Mucosa of gallbladder (tissue), 1 donor: ENCODE results near the gene BANF1. TPM values are rescaled to one million over a fixed set of nuclear protein-coding genes. Genes with fewer than 3 reads are reported as not detected.
A peak's percentile ranks its signal among the peaks of the same experiment; 100 is the strongest.
"Not testable (repeated sequence)": the region's sequence is repeated elsewhere in the genome, so short reads cannot be mapped to it uniquely, and the experiment has no call there.

Experiments
- DNase-seq: peaks from one replicate; pipeline ENCODE4 v3.0.0-alpha.2; 2020; ENCODE audit warnings: low spot score
- total RNA-seq: library from RNA; stranded (reverse); gene quantifications from one replicate; pipeline ENCODE4 v1.2.1, GENCODE V29; 2021
- donor health status: DM: no; HTN: no; CAD: no.

Gene BANF1
- total RNA-seq, 1 donor from 2014 or later = 165 TPM

DNA sequence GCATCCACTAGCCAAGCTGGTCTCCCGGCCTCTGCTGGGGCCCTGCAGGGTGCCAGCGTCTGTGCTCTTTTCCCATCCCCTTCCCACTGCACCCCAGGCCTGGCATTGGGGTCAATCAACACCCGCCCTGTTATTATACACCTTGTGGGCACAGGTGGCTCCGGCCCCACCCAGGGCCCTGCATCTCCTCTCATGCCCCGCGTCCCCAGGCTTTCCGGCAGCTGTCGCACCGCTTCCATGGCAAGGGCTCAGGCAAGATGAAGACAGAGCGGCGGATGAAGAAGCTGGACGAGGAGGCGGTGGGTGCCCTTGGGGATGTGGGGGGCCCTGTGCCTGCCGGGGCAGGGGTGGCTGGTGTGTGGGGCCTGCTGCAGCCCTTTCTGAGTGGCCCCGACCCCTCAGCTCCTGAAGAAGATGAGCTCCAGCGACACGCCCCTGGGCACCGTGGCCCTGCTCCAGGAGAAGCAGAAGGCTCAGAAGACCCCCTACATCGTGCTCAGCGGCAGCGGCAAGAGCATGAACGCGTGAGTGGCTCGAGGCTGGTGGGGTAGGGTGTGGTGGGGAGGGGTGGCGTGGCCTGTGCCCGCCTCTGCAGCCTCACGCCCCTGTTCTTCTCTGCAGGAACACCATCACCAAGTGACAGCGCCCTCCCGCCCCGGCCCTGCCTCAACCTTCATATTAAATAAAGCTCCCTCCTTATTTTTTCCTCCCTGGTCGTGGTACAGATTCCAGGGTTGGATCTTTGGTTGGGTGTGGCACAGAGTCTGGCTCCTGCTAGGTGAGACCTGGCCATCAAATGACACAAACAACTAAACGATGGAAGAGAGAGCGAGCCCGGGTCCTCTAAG is 23.7 kb upstream of the BANF1 start:
- no peak for DNase-seq

DNA sequence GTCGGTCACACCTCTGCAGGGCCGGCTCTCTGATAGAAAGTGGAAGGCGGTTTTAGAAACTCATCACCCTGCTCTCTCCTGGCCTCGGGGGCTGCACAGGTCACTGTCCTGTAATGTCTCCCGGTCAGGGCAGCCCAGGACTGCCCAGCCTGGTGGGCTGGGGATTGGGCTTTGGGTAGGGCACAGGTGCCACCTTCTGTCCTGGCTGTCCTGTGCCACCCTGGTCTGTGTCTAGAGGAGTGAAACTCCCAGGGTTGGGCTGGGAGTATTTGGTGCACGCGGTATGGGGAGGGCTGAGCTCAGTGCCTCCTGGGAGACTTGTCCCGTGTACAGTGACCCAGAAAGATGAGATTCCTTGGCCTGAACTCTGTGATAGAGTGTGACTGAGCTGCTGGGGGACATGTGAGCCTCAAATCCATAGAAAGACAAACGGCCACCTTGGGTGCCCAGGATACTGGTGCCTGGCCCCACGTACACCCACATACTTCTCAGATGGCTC is 23.0 kb upstream of the BANF1 start:
- no peak for DNase-seq

DNA sequence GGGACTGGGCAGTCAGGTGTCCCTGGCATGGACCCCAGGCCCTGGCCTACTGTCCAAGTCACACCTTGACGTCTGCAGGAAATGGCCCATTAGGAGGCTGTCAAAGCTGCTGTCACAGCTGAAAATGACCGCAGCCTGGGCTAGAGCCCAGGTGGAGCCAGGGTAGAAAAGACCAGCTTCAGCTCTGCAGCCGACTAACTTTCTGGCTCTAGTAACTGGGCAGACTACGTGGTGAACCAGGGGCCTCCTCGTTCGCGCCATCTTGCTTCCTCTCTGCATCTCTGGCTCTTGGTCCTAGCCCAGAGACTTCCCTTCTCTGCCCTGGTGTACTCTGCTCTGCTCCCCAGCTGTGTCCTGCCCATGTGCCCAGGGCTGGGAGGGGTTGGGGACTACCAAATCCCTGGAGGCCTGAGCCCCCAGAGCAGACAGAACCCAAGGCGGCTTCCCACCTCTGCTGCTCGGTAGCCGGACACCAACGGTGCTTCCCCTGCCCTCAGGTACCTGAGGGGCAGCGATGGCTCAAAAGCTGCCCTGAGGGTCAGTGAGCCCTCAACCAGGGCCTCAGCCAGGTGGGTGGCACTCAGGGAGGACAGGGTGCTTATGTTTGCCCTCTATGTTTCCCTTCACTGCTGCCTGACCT is 21.1 kb upstream of the BANF1 start:
- DNase-seq = no peak

DNA sequence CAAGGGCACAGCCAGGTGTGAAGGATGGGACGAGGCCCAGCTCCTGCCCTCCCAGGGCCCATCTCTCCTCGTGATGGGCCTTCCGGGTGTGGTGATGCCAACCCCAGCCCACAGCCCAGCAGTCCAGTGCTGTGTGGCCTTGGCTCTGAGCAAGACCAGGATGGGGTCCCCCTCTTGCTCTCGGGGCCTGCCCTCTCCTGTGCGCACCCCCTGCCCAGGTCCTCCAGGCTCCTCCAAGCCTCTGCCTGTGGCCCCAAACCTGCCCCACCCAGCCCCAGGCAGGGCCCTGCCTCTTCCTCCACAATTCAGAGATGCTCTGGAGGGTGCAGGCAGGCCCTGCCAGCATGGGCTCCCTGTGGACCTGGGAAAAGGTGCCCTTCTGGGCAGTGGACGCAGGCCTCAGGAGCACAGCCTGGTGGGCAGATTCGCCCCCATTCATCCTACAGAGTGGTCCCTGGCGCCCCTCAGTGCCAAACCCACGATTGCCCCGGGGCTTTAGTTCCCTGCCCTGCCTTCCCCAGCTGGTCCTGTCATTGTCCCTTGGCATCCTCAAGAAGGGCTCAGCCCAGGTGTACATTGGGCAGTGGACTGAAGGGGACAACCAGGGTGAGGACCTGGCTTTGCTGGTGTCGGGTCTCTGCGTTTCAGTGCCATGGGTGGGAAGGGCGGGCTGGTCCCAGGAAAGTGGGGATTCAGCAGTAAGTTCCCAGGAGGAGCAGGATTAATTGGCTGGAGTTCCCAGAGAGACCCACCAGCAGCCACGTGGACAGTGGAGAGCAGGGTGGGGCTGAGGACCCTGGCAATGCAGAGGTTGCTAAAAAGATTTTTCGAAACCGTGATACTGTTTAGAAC is 20.1 kb upstream of the BANF1 start:
- DNase-seq = no peak

DNA sequence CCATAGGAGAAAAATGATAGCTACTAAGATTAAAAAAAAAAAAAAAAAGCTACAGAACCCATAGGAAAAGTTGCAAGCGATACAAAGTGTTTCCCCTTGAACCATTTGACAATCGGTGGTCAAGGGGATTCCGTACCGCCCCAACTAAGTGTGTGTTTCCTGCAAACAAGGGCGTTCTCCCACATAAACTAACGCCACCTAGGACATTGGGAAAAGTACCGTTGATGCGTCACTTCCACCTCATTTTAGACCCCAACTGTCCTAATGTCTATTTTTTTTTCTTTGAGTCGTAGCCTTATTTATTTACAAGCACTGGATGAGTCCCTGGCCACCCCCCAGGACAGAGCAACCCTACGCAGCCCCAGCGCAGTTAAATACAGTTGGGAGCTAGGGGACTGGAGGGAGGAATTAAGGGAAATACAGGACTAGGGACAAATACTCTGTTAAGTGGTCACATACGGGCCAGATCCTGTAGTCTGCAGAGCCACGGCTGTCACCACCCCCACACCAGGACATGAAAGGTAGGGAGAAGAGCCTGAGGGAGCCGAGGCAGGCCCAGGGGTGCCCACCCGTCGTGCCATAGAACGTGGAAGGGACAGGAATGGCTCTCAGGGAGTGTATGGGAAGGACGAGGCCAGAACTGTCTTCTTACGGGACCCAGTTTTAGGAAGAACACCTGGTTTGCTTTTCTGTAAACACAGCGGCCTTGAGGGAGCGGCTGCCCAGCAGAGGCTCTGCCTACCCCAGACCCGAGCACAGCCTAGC is 19.3 kb upstream of the BANF1 start:
- DNase-seq = no peak

DNA sequence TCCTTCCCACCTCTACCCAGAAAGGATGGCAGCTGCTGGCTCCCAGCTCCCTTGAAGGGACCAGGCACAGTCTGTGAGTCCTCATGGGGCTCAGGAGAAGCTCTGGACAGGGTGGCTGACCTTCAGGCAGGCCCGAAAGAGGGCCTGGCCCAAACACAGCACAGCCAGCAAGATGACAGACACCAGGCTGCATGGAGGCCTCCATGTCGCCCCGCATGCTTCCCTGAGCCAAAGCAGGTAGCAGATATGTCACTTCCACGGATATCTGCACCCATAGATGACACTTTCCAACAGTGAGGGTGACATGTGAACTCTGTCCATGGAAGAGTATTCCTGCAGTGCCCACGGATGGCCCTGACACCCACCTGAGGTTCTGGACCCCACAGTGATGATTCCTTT is 18.7 kb upstream of the BANF1 start:
- DNase-seq = no peak

DNA sequence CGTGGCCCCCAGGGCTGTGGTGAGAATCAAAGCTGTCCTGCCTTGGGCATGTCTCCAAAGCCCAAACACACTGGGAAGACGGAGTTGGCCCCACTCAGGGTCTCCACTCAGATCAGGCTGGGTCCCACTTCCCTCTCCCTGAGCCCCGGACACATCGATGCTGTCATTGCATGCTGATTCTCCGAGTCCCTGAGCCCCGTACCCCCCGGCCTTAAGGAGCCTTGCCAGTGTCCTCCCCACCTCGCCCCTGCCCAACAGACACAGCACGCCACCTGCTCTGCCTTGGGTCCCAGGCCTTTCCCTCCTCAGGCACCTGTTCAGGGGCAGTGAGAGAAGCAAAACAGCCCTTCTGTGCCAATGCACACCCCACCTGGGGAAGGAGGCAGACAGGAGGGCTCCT is 15.0 kb upstream of the BANF1 start:
- no peak for DNase-seq

DNA sequence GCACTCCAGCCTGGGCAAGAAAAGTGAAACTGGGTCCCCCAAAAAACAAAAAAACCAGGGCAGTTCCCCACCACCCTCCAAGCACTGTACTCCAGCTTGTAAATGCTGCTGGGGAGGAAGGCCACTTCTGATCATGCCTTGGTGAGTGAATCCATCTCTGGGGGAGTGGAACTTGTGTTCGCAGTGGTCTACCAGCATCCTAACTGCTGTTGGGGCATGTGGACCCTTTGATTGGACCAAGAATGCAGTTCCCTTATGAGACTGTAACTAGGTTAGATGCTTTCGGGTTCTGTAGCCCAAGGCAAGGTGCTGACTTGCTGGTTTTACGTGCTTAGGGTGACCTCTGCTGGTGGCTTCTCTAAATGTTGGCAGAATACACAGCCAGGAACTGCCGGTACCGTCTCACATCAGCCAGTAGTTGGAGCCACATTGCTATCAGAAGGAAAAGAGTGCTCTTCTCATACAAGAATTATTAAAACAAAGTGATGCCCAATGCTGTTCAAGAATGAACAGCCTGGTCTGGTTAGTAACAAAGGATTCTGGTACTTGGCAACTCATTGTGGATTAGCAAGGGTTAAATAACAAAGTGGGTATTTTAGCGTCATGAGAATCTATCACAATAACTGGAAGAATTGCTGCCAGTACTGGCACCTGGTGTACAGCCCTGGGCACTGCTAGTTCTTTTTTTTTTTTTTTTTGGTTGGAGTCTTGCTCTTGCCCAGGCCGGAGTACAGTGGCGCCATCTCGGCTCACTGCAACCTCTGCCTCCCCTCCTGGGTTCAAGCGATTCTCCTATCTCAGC is 13.3 kb upstream of the BANF1 start:
- DNase-seq = peak; percentile 97

DNA sequence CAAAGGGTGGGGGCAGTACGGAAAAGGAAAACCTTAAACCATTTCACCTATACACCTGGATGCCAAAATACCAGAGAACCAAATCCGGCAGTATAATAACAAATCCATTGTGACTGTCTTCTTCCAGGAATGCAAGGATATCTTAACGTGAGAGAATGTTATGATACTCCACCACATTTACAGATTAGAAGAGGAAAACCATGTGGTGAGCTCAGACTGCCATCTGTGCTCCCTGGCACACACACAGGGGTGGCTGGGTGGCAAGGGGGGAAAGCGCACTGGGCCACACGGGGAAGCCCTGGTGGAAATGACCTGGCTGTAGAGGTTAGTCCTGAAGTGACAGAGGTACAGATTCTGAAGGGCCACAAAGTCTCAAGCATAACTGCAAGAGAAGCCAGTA is 10.2 kb upstream of the BANF1 start:
- no peak for DNase-seq

DNA sequence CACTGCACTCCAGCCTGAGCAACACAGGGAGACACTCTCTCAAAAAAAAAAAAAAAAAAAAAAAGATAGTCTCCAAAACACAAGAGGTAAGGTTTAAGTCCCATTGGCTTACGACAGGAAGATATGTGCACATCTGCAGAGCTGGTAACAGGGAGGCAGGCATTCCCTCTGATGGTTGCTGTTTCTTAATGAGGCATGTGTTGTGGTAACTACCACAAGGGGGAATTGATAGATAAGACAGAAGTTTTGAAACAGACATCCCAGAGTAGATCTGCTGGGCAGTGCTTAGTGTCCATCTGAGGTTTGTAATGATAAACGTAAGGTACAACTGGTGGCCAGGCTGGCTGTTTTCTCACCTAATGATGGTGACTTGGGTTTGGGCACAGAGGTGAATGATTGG is 5.0 kb upstream of the BANF1 start:
- DNase-seq = no peak

DNA sequence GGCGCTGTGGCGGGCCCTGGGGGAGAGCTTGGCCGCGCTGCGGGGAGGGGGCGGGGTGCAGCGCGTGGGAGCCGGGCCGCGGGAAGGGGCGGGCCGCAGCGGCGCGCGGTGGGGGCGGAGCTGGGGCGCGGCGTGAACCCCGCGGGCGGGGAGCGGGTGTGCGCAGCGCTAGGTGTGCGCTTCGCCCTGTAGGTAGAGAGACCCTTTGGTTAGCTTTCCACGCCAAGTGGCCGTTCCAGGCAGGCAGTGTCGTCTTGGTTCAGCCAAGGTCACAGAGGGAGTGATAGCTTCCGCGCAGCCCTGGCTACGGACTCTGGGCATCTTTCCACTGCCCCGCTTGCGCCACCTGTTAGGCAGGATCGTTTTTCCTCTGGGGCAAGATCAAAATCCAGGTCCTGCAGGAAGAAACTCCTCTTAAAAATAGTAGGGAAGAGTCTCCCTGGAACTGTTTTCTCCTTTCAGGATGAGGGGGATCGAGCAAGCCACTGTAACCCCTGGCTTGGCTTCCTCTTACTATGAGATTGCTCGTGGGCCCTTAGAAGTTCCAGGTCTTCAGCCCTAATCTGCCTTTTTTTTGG is 434 bp downstream of the BANF1 start:
- peak; percentile 47 for DNase-seq

DNA sequence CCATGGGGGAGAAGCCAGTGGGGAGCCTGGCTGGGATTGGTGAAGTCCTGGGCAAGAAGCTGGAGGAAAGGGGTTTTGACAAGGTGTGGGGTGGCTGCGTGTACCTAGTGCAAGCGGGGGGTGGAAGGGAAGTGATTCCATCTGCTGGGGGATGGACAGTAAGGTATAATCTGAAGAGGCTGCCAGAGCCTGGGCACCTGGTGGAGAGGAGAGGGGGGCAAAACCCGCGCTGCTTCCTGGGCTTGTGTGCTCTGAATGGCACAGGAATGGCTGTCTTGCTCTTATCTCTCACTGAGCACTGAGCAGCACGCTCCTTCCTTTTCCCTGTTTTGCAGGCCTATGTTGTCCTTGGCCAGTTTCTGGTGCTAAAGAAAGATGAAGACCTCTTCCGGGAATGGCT is 988 bp downstream of the BANF1 start:
- no peak for DNase-seq

DNA sequence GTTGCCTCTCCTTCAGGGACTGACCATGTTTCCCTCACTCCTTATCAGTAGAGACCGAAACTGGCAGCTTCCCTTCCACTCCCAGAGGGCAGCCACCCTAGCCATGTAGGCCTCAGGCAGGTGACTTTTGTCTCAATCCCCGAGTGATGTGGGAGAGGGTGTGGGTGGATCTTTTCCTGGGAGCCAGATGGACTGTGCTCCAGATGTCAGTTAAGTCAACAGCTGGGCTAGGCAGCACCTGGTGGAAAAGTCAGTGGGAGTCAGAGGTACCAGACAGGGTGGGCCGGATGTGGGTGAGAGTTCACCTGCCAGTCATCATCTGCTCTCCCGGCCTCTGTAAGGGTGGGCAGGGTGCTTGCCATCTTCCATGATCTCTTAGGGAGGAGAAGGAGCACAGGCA is 1.9 kb downstream of the BANF1 start:
- DNase-seq = no peak

DNA sequence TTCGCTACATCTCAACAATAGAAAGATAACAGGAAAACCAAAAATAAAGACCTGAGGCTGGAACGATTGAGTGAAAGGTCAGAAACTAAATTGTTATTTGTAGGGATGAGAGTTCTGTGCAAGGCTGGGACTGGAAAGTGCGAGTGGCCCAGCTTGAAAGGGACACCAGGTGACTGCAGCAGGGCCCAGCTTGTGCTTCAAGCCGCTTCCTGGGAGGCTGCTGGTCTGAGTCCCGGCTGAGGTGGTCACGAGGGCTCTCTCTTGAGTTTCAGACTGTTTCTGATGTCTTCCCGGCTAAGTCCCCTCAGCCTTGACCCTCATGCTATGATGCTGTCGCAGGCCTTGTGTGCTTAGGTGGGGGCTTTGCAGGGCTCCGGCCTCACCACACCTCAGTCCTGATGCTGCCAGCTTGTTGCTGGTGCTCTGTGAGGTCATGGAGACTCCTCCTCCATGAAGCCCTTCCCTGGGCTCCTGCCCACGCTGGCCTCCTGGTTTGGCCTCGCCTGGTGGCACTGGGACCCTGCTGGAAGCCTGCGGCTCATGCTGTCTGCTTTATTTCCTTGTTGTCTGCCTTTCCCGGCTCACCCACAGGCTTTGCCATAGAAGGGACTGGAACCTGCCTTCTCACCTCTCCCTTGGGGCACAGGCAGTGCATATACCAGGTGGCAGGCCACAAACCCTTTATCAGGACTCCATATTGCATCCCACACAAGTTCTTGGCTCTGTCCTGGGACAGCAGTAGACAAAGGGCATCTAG is 4.0 kb downstream of the BANF1 start:
- DNase-seq = no peak

DNA sequence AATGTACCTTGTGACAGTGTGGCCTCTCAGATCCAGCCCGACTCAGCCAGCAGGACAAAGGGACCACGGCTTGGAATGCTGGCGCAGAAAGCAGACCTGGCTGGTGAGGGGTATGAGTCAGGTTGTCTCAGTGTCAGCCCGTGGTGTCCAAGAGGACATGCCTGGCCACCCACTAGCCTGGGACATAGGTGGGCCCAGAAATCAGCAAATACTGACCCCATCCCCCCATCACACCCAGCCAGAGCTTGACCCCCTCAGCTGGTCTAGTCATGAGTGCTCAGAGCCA is 4.5 kb downstream of the BANF1 start:
- no peak for DNase-seq

DNA sequence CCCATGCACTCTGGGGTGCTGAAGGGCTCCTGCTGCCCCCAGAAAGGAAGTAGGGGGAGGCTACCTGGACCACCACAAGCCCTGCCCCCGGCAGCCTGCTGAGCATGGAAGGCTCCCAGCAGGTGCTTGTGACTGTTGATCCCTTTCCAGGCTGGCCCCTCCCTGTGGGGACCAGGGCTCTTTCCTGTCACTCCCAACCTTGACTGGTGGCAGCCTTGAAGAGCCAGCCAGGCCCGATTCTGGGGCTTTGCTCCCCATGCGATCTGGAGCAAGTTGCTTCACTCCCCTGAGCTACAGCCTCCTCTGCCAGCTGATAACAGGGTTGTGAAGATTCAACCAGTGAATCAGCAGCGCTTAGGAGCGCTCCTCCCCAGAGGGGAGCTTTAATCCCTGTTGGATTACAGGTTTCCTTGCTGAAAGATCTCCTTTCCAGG is 4.9 kb downstream of the BANF1 start:
- DNase-seq = no peak

DNA sequence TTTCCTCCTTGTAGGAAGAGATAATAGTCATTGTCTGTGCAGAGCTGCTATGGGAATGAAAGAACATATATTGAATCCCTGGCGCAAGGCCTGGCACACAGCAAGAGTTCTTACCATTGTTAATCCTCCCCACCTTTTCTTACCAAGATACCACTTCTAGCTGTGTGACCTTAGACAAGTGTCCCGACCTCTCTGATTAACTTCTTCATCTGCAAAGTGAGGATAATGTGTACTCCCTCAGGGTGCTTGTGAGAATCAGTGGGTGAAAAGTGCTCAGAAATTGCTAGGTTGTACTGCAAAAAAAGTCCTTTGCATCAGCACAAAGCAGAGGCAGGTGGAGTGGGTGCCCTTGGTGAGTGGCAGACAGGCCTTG is 5.8 kb downstream of the BANF1 start:
- DNase-seq = no peak

DNA sequence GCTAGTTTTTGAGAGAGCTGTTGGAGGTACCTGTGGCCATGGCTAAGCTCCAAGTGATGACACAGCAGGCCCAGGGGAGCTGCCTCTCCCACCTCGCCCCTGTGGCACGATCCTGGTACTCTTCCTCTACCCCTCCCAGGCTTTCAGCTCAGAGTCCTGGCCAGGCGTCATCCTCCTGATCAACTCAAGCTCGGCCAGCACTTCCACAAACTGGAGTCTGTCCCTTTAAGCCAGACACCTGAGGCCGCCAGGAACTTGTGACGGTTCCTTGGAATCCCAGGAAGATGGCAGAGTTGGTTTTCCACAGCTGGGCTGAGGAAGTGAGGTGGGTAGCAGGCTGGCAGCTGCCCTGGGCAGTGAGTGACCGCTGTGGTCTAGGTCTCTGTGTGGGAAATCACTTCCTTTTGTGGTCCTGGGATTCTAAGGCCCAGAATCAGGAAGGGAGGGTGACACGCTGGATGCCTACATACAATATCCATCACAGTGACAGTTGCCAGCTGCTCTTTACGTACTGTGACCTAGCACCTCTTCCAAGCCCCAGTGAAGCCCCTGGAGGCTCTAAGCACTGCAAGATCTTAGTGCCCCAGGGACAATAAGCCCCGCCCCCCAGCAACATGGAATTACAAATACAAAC is 6.3 kb downstream of the BANF1 start:
- no peak for DNase-seq

DNA sequence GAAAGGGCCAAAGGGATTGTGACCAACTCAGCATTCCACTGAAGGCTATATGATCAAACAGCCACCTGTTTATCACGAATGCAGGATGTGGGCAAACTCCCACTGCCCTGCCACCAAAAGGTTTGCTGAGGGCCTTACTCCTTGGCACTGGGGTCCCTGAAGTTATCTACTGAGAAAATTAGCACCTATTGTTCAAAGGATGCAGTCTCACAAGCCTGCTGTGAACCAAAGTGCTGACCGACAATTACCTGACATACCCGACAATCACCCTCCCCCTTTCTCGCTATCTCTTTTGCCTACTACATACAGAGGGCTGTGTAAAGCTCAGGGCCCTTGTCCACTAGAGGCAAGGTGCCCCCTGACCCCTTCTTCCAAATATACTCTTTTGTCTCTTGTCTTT is 7.7 kb downstream of the BANF1 start:
- not testable (repeated sequence) for DNase-seq
